ENCODE measurements around the gene NELFCD.

GRCh38 chr20:59007665-59008511 lies 26.8 kb downstream of the NELFCD start:
- TF ChIP-seq CTCF (IDR thresholded peaks at IDR 0.05; ENCODE audit: insufficient read depth, low read length, poor library complexity, severe bottlenecking) (no peak), EZH2phosphoT487 (conservative IDR thresholded peaks at IDR 0.05; ENCODE audit: low read length) (no peak)

Data from SU-DHL-6 (cell line).